Lung (tissue), 12 donors: ENCODE data around the gene DIPK1C. TPM values are rescaled to one million over a fixed set of nuclear protein-coding genes. Genes with fewer than 3 reads are reported as not detected.
A peak's percentile ranks its signal among the peaks of the same experiment; 100 is the strongest.

Experiments used
- ATAC-seq: fragments of 200-7000 bp; cut with Tn5 transposase; one replicate; pipeline ENCODE4 v1.9.1; 2020; ENCODE audit warnings: moderate number of reproducible peaks; ENCODE audit not compliant: insufficient read depth, low FRiP score
- DNase-seq, 3 donors: peaks; one replicate each; pipeline ENCODE4 v3.0.0-alpha.2; 2013 to 2017
- H3K27ac ChIP-seq, 2 donors: one replicate each; pipeline ENCODE4 v1.5.1; 2013; ENCODE audit warnings: mild to moderate bottlenecking in 2 of 2, moderate library complexity in 2 of 2, control low read depth in 1 of 2, inconsistent platforms in 1 of 2, low read depth in 1 of 2, low read length in 1 of 2
- H3K27me3 ChIP-seq, 3 donors: one replicate each; pipeline ENCODE4 v1.5.1; 2013; ENCODE audit warnings: low read length in 2 of 3; ENCODE audit not compliant: control insufficient read depth in 3 of 3, insufficient read depth in 3 of 3
- H3K36me3 ChIP-seq, 4 donors: one replicate each; pipeline ENCODE4 v1.5.1; 2013; ENCODE audit warnings: low read length in 4 of 4, mild to moderate bottlenecking in 1 of 4, moderate library complexity in 1 of 4; ENCODE audit not compliant: control insufficient read depth in 4 of 4, insufficient read depth in 4 of 4
- H3K4me1 ChIP-seq, 5 donors: one replicate each; pipeline ENCODE4 v1.5.1; 2013; ENCODE audit warnings: low read length in 5 of 5, mild to moderate bottlenecking in 2 of 5, moderate library complexity in 1 of 5; ENCODE audit not compliant: control insufficient read depth in 5 of 5, insufficient read depth in 5 of 5
- H3K4me3 ChIP-seq: one replicate; pipeline ENCODE4 v1.5.1; 2013; ENCODE audit warnings: mild to moderate bottlenecking, control low read depth, moderate library complexity
- H3K9ac ChIP-seq, 2 donors: one replicate each; pipeline ENCODE4 v1.5.1; 2013; ENCODE audit warnings: low read length in 2 of 2, control low read depth in 1 of 2; ENCODE audit not compliant: insufficient read depth in 1 of 2
- H3K9me3 ChIP-seq, 4 donors: one replicate each; pipeline ENCODE4 v1.5.1; 2013; ENCODE audit warnings: low read length in 3 of 4, mild to moderate bottlenecking in 1 of 4, moderate library complexity in 1 of 4; ENCODE audit not compliant: control insufficient read depth in 4 of 4, insufficient read depth in 3 of 4
- WGBS, 2 donors: extraction: QIAGEN DNeasy Blood & Tissue Kit; methylation state at CpG; one replicate each; pipeline ENCODE4 v1.1.7; 2013; 5-methylcytosine and 5-hydroxymethylcytosine counted together
- polyA plus RNA-seq, 2 donors: library from polyadenylated mRNA; stranded (reverse); fragments of 200-250 nt; gene quantifications; one replicate each; pipeline ENCODE4 v1.2.1, GENCODE V29; 2013
- total RNA-seq, 2 donors: library from RNA; depleted of rRNA in 1 of 2; stranded (reverse); fragments of >200 nt in 1 of 2; gene quantifications; one replicate each; pipeline ENCODE4 v1.2.1, GENCODE V29; 2014 to 2021
- TF ChIP-seq, protein P1 (sequence below): IDR thresholded peaks from 2 replicates; pipeline ENCODE4 v1.5.1; 2012; ENCODE audit warnings: mild to moderate bottlenecking; ENCODE audit errors: control extremely low read depth, extremely low read depth
- donor health status: control.
- donor health status: control.
- donor health status: Bipolar disorder and iron deficiency.
- donor health status: healthy.
- donor health status: DM: yes; HTN: yes; CAD: no.

The DIPK1C gene
- total and polyA plus RNA-seq, 4 donors: 0.02 TPM; not detected in 3

DNA sequence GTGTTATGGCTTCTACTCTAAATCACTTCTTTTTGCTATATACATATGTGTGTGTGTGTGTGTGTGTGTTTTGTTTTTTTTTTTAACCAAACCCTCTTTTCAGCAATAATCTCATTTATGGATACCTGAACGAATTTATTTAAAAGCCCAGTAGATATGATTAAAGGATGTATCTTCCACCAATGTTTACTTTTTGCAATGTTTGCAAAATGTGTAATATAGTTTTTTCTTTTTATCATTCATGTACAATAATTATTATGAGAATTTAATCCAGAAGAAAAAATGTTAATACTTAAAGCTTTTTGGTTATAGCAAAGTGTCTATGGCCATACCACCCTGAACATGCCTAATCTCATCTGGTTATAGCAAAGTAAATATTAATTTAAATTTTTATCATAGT is 37.4 kb upstream of the DIPK1C start:
- Histone ChIP-seq H3K4me1 (peaks cover 2 to 16% (median 6%) of the 10 kb centered on the region in 5 donors), H3K9ac (no peak overlapping the region), H3K27me3 (no peaks in the 10 kb centered on the region), H3K9me3 (no peaks in the 10 kb centered on the region), H3K4me3 (no peak overlapping the region), H3K27ac (no peak overlapping the region), H3K36me3 (peaks cover 0 to 4% (median 0%) of the 10 kb centered on the region in 4 donors)
- 75 to 92% methylated on average over 1 of the region's 1 CpG for WGBS, 2 donors
- no peak for ATAC-seq
- DNase-seq: no peak
- TF ChIP-seq, protein P1, sequence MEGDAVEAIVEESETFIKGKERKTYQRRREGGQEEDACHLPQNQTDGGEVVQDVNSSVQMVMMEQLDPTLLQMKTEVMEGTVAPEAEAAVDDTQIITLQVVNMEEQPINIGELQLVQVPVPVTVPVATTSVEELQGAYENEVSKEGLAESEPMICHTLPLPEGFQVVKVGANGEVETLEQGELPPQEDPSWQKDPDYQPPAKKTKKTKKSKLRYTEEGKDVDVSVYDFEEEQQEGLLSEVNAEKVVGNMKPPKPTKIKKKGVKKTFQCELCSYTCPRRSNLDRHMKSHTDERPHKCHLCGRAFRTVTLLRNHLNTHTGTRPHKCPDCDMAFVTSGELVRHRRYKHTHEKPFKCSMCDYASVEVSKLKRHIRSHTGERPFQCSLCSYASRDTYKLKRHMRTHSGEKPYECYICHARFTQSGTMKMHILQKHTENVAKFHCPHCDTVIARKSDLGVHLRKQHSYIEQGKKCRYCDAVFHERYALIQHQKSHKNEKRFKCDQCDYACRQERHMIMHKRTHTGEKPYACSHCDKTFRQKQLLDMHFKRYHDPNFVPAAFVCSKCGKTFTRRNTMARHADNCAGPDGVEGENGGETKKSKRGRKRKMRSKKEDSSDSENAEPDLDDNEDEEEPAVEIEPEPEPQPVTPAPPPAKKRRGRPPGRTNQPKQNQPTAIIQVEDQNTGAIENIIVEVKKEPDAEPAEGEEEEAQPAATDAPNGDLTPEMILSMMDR: no peak

DNA sequence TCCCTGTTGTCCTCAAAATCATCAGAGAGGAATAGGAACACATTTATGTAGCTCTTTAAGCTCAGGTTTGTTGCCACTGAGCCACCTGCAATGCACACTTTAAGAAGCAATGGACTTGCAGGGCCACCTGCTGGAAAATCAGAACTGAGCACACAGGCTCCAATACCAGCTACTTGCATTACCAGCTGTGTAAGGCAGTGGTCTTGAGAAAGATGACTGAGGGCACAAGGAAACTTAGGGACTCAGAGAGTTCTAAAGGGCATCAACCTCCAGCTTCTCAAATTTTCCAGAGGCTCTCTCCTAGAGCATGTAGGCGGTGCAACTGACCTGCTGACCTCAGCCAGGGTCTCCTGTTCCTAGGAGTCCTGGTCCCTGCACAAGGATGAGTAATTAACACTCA is 36.6 kb upstream of the DIPK1C start:
- no peaks in the 10 kb centered on the region for H3K9me3 ChIP-seq
- peaks cover 0 to 4% (median 0%) of the 10 kb centered on the region in 4 donors for H3K36me3 ChIP-seq
- ATAC-seq: no peak
- H3K9ac ChIP-seq: no peak overlapping the region
- H3K27ac ChIP-seq: no peak overlapping the region
- H3K27me3 ChIP-seq: no peaks in the 10 kb centered on the region
- 60 to 79% methylated on average over 1 of the region's 1 CpG for WGBS, 2 donors
- no peak overlapping the region for H3K4me3 ChIP-seq
- peaks cover 0 to 16% (median 7%) of the 10 kb centered on the region in 5 donors for H3K4me1 ChIP-seq
- TF ChIP-seq, protein P1: peak; percentile 69
- DNase-seq: peak; percentile 56 to 72 (median 58)

GRCh38 chr18:74492259-74492658 is 35.2 kb upstream of the DIPK1C start:
- Histone ChIP-seq H3K36me3 (peaks cover 0 to 4% (median 0%) of the 10 kb centered on the region in 4 donors), H3K9ac (no peak overlapping the region), H3K27me3 (no peaks in the 10 kb centered on the region), H3K4me3 (no peak overlapping the region), H3K27ac (no peak overlapping the region), H3K9me3 (no peaks in the 10 kb centered on the region), H3K4me1 (peaks cover 0 to 7% (median 2%) of the 10 kb centered on the region in 5 donors)
- ATAC-seq (no peak), DNase-seq (no peak)
- 96 to 97% methylated on average over 3 of the region's 3 CpGs for WGBS, 2 donors
- TF ChIP-seq, protein P1: no peak

DNA sequence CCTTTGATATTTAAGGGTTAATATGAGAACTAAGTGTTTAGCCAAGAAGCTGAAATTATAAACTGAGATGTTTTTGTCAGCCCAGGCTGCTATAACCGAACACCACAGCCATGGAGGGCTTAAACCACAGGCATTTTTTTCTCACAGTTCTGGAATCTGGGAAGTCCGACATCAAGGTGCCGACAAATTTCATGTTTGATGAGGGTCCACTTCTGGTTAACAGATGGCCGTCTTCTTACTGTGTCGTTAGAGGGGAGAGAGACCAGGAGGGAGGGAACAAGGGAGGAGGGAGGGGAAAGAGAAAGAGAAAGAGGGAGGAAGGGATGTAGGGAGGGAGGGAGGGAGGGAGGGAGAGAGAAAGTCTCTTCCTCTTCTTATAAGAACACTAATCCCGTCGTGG is 32.6 kb upstream of the DIPK1C start:
- H3K36me3 ChIP-seq: no peaks in the 10 kb centered on the region
- TF ChIP-seq, protein P1: no peak
- no peaks in the 10 kb centered on the region for H3K9me3 ChIP-seq
- no peak overlapping the region for H3K9ac ChIP-seq
- DNase-seq (peak; percentile 59 to 80 (median 76)), ATAC-seq (no peak)
- no peaks in the 10 kb centered on the region for H3K27me3 ChIP-seq
- peaks cover 0 to 12% (median 0%) of the 10 kb centered on the region in 5 donors for H3K4me1 ChIP-seq
- no peak overlapping the region for H3K27ac ChIP-seq
- no peak overlapping the region for H3K4me3 ChIP-seq
- 23 to 46% methylated on average over 7 of the region's 7 CpGs for WGBS, 2 donors
